Measurements from ENCODE around the gene CFAP157.
"Not testable (repeated sequence)": the region's sequence is repeated elsewhere in the genome, so short reads cannot be mapped to it uniquely, and the experiment has no call there.

CFAP157 gene

DNA sequence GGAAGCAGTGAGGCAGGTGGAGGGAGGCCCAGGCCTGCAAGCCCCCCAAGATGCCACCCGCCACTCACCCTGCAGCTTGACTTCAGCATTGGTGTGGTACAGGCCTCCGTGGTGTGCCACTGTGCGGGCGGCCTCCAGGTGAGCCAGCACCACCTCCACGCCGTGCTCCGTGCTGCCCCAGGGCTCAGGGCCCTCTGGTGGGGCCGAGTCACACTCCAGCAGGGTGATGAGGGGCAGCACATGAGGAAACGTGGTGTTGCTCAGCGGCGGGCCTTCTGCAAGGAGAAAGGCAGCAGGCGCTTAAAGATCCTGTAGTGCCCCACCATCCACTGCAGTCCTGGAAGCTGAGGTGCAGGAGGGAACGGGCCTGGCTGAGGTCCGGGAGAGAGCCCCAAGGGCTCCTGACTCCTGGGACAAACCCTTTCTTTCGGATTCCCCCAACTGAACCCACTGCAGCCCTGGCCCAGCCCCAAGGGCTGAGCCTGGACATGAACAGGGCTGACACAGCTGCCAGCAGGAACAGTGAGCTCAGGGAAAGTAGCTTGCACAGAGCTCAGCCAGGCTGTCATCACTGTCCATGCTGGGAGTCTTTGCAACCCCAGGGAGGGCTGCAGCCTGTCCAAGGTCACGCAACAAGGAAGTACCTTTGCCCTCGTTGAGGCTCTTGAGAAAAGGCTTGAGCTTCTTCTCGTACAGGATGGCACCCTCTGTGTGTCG lies 33.0 kb downstream of the CFAP157 start:
- no peak for DNase-seq

DNA sequence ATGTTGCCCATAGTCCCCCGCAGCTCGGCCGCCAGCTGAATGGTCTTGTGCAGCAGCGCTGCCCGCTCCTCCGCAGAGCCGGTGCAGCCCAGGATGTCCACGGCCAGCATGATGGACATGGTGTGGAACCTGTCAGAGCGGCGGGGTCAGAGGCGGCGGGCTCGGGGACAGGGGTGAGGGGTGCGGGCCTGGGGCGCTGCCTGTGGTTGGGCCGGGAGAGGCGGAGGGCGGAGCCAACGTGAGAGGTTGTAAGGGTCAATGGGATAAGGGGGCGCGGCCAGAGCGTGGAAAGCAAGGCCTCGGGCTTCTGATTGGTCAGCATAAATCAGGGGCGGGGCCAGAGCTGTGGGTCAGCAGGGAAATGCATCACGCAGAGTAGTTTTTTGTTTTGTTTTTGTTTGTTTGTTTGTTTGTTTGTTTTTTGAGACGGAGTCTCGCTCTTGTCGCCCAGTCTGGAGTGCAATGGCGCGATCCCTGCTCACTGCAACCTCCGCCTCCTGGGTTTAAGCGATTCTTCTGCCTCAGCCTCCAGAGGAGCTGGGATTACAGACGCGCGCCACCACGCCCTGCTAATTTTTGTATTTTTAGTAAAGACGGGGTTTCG lies 35.1 kb downstream of the CFAP157 start:
- DNase-seq, result no peak

DNA sequence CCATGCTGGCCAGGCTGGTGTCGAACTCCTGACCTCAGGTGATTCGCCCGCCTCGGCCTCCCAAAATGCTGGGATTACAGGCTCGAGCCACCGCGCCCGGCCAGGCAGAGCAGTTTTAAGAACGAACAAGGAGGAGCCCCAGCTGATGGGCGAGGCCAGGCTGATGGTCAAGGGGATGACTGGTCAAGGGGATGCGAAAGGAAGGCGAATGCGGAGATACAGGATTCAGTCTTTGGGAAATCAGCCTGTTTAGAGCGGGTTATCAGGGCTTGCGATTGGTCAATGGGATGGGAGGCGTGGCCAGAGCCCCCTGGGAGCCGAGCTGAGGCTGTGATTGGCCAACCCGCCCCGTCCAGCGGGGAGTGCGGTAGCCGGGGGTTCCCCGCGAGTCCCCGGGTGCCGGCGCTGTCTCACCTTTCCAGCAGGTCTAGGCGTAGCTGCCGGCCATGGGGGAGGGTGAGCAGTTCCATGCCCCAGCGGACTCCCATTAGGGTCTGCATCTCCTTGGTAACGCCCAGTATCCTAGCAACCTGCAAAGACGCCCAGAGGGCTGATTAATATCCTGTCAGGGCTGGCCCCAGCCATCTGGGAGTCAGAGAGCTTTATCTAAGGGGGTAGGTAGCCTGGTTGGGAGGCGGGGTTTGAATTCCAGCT lies 35.8 kb downstream of the CFAP157 start:
- no peak for DNase-seq

DNA sequence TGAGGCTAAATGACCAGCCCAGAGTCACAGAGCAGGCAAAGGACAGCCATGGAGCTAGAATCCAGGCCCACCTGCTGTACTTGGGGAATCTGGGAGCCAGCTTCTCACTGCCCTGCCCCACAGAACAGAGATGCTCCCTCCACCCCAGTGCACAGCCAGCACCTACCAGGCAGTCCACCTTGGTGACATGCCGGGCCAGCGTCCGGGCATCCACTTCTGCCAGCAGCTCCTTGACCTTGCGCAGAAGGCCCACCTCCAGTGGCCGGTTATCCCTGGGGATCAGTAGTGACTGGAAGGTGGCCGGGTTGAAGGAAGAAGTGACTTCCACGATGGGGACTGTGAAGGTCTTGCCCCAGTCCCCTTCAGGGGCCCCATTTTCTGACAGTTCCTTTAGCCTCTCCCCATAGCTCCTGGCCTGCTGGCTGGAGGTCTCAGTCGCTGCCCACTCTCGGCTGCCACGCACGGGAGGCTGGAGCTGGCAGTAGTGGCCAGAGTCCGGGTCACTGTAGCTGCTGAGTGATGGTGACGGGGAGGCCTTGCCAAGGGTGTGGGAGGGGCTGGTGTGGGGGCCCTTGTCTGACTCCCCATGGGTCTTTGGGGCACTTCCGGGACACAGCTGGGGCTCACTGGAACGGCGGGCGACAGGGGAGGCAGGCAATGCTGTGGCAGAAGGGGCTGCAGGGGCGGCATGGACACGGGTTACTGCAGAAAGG lies 37.8 kb downstream of the CFAP157 start:
- no peak for DNase-seq

DNA sequence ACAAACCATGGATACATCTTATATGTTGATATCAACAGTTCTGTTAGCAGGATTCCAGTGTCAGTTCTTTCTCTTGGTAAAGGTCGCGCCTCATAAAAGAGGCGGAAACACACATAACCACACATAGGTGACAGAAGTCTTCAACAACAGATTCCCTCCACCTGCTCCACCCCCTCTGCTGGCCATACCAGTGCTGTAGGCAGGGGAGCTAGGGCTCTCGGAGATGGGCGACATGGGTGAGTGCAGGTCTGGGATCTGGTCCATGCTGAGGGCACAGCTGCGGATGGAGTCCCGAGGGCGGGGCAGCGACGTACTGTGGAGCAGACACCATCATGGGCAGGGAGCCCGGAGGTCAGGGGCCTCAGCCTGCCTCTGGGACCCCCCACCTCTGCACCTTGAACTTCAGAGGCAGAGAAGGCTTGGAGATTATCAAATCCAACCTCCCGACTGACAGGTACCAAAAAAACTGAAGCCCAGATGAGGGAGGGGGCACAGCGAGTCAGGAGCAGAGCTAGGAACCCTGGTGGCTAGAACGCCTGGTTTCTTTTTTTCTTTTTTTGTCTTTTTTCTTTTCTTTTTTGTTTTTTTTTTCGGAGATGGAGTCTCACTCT lies 40.3 kb downstream of the CFAP157 start:
- no peak for DNase-seq

DNA sequence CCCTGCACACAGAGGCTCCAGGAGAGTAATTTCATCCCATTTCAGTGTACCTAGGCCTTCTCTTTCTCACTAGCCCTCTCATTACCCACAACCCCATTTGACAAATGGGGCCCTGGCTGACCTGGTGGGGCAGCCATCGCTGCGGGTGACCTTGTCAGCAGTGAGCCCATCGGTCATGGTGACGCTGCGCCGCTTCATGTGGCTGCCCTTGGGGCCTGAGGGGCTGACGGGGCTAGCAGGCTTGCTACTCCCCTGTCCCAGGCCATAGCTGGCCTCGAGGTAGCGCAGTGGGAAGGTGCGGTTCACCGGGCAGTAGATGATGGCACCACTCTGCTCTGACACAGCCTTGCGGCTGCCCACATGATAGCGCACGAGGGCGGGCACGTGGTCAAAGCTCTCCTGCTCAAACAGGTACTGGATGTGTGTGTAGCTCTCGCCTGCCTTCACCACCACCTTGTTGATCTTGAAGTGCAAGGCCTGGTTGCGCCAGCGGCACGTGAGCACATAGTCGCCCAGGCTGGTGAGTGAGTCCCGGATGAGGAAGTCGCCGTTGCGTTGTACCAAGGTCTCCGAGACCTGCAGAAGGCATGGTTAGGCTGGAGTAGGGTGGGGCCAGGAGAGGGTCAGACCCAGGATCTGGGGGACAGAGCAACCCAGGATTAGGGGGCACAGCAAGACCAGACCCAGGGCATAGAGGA lies 42.5 kb downstream of the CFAP157 start:
- no peak for DNase-seq

DNA sequence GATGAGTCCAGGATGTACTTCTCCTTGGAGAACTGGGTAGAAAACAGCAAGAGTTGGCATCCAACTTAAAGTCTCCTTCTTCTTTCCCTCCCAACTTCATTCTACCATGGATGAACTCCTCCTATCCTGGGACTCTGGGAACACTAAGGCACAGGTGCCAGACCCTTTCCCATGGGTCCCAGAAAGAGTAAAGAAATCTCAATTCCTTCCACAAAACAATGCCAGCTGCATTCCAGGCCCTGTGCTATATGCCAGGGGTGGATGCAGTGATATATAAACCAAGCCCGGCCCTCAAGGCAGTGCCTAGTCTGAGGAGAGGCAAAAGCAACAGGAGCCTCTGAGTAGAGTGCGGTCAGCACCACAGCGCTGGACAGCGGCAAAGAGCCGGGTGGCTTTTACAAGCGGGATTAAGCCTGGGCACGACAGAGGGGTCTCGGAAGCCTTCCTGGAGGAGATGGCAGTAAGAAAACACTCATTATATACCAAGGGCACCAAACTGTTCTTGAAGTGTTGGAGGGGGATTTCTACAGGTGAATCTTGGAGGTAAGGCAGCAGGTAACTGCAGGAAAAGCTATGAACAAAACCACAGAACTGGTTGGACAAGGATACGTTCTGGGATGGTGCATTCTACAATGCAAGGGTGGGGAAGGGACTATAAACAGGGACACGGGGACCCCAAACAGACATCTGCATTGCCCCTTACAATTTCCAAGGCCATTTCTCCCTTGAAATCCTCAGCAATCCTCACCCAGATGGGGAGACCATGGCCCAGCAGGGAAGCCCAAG lies 44.7 kb downstream of the CFAP157 start:
- DNase-seq, result no peak

DNA sequence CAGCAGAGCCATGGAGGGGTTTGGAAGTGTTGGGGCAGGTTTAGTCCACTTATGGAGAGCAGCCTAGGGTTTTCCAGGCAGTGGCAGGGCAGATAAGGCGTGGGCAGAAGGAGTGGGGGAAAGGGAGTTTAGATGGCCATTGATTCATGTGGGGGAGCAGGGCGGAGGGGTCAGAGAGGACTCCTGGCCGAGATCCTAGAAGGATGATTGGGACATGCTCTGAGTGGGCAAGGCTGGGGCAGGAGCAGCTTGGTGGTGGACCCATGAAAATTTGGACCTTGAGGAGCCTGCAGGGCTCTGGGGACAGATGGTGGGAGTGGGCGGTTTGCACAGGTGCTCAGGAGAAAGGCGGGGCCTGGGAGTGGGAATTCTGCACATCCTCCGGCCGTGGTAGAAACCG lies 46.4 kb downstream of the CFAP157 start:
- no peak for DNase-seq

DNA sequence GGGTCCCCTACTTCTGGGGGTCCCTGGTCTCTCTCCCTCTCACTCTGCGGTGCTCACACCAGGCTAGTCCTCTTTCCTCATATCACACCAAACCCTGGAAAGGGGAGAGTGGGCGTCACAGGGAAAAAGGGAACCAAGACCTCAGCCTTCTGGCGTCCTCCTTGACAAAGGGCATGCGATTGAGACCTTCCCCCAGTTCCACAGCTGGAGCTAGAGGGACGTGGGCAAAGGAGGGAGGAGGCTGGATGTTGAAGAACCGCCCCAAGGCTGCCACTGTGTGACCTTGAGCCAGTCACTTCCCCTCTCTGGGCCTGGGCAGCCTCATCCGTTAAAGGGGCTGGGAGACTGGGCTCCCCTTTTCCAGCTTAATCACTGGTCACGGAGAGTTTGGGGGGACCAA lies 46.8 kb downstream of the CFAP157 start:
- DNase-seq, result no peak

DNA sequence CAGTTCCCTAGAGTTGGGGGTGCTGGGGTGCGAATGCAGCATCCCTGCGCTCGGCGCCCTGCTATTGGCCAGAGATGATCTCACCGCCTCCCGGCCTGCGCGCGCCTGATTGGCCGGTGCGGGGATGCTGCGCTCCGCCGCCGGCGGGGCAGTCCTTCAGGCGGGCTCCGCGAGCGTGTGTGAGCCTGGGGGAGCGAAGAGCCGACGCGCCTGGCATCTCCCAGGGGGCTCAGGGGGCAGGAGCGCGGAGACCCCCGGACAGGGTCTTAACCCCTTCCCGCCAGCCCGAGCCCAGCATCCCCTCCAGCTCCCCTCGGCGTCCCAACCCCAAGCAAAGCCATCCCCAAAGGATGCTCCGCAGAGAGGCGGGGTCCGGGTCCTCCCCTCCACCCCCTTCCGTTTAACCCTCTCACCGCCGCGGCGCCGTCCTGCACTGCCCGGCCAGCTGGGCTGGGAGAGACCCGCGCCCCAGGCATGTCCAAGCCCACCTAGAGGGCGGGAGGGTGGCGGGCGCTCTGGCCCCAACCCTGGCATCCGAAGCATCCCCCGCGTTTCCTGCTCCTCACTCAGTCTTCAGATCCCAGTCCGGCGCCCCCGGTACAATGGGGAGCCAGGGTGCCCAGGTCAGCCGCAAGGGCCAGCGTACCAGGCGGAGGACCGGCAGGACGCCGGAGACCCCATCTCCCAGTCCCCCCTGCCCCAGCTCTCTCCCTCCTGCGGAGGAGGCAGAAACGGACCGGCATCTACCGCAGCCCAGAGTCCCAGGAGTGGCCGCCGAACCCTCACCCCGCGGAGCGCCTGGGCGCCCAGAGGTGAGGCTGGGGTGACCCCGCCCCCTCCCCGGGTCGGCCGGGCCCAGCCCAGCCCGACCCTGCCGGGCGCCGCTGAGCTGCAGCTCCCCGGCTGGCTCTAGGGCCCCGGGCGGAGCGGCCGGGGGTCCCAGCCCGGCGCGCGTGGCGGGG lies 47.6 kb downstream of the CFAP157 start:
- DNase-seq, result peak; percentile 28

DNA sequence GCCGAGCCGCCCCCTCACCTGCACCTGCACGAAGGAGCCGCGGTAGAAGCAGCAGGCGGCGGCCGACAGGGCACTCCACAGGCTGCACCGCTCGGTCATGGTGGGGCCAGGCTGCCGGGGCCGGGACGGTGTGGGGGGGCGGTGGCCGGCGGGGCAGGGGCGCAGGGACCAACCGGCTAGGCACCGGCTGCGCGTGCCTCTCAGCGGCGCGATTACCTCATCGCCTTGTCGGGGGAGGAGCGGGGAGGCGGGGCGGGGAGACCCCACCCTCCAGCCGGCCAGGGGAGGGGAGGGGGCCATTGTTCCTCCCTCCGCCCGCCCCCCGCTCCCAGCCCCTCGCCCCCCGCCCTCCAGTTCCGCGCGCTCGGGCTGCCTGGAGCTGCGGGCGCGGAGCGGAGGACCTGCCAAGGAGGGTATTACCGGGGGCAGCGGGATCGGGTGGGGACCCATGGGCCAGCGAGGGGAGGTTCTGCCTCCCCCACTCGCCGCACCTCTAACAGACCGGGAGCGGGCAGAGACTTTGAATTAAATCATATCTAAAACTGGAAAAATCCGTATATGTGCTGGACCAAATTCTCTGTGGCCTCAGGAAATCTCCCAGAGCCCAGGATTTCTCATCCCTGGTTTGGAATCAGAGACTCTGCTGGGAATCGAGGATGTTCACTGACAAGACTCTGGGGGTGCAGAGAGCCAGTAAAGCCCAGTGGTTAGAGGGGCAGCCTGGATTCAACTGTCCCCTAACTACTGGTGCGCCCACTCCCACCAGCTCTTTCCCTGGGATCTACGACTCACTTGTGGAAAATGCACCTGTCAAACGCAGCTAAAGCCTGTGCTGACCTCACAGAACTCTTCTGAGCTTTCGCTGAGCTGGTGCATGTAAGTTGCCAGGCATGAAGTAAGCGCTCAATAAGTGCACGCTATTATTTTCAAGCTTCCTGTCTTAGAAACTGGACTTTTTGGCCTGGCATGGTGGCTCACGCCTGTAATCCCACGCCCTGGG lies 48.6 kb downstream of the CFAP157 start:
- DNase-seq, result peak; percentile 17

DNA sequence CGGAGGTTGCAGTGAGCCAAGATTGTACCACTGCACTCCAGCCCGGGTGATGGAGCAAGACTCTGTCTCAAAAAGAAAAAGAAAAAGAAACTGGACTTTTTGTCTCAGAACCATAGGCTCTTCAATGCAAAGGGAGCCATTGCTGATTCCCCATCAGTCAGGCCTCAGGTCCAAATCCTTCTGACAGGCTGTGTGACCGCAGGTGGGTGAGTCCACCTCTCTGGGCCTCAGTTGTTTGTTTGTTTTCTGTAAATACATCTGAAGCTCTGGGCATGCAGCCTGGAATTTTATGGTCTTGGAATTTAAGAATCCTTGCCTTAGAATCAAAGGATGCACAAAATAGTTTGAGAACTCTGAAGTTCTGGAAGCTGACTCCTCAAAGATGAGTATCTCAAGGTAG lies 49.4 kb downstream of the CFAP157 start:
- no peak for DNase-seq

DNA sequence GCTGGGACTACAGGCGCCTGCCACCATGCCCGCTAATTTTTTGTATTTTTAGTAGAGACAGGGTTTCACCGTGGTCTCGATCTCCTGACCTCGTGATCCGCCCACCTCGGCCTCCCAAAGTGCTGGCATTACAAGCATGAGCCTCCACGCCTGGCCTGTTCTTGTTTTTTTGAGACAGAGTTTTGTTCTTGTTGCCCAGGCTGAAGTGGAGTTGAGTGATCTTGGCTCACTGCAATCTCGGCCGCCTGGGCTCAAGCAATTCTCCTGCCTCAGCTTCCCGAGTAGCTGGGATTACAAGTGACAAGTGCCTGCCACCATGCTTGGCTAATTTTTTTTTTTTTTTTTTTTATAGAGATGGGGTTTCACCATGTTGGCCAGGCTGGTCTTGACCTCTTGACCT lies 50.0 kb downstream of the CFAP157 start:
- not testable (repeated sequence) for DNase-seq

DNA sequence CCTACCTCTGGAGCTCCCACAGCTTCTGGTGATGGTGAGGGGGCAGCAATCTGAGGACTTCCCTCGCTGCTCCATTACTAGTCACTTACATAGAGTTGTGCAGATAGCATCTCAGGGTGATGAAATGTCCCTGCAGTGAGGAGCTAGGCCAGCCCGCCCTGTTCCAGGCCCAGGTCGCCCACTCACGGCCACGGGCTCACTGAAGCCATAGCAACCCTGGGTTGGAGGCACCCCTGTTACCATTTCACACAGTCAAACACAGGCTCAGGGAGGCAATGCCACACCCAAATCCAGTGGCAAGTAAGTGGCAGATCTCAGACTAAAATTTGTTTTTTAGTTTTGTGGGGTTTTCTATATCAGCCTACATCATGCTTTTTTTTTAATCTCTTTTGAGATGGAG lies 52.1 kb downstream of the CFAP157 start:
- no peak for DNase-seq

DNA sequence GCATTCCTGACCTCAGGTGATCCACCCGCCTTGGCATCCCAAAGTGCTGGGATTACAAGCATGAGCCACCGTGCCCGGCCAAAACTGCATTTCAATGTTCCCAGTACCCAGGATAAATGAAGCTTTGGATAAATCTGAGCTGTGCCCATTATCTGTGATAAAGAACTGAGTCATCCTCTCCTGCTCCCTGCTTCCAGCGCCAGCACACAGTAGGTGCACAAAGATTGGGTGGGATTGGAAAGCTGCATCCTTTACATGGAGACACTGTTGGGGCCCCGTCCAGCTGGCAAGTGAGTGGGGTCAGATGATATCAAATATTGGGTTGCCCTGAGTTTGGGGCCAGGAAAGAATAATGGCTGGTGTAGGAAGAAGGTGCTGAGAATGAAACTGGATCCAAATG lies 54.3 kb downstream of the CFAP157 start:
- DNase-seq, result peak; percentile 4

DNA sequence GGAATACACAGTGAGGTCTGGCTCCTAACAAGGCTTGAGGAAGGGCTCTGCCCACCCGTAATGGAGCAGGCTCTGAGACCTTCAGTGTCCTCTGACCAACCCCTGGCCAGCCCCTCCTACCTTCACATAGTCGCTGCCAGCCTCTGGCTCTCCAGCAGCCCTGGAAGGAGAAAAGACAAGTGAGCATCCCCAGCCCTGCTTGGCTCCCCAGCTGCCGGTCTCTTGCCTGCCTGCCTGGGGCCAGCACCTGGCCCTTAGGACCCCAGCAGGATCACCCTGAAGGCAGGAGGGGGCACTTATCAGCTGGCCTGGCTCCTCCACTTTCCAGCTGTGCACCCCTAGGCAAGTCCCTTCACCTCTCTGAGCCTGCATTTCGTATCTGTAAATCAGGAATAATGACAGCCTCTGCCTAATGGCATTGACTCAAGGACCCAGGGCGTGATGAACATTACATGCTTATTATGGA lies 54.7 kb downstream of the CFAP157 start:
- no peak for DNase-seq

DNA sequence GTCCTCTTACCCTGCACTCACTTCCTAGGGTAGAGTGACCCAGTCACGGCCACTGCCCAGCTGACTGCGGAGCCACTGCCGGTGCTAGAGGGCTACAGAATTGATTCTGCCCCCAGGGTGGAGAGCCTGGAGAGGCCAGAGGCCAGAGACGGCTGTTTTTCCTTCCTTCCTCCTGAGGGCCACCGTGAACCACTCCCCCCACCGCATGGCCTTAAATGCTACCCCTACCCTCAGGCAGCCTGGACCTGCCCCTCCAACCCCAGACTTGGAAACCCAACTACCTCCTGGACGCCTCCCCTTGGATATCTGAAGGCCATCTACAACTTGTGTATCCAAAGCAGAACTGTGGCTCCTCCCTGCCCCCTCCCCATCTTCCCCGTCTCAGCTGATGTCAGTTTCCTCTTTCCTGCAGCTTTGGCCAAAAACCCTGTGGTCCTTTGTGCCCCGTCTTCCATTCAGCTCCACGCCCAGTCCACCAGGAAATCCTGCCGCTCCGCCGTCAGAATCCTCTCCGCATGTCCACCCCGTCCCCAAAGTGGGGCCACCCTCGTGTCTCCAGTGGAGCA lies 55.4 kb downstream of the CFAP157 start:
- DNase-seq, result no peak

DNA sequence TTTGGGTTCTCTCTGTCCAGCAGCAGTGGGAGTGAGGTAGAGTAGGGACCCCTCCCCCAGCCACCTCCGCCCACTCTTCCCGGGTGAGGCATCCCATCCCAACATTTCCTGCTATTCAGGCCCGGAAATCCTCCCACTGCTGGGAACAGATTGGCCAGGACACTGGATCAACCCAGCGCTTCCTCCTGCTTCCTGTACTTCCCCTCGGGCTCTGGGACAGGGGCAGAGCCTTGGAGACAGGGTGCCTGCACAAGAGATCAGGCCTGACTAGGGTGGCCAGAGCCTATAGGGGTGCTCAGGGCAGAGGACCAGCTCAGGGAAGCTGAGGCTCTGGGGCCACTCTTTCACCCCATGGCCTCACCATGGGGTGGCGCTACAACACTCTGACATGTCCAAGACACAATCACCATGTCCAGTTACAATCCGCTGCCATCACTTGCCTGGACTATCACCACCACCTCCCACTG lies 57.2 kb downstream of the CFAP157 start:
- DNase-seq, result no peak

DNA sequence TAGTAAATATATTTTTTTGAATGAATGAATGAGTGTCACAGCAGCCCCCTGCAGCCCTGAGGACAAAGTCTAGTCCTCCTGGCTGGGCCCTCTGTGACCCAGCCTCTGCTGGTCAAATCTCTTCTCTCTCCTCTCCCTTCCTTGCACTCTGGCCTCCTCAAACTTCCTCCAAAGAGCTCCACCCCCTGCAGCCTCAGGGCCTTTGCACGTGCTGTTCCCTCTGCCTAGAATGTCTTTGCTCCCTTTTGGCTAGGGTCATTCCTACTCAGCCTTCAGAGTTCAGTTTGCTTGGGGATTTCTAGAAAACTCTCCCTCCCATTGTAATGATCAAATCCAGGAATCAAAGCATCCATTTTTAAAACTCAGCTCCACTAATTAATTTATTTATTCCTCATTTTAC lies 58.6 kb downstream of the CFAP157 start:
- DNase-seq, result no peak
